NT2/D1 (cell line): ENCODE data around the gene RNU1-1.
"Not testable (repeated sequence)": the region's sequence is repeated elsewhere in the genome, so short reads cannot be mapped to it uniquely, and the experiment has no call there.

Experiments
- SUZ12 ChIP-seq: IDR thresholded peaks from 2 replicates; pipeline ENCODE4 v1.6.1; 2011; ENCODE audit not compliant: insufficient read length, insufficient read depth; ENCODE audit errors: extremely low read depth
- YY1 ChIP-seq: IDR thresholded peaks from 2 replicates; pipeline ENCODE4 v1.6.1; 2011; ENCODE audit not compliant: insufficient read length, insufficient read depth
- ZNF274 ChIP-seq: IDR thresholded peaks from 2 replicates; pipeline ENCODE4 v1.6.1; 2011; ENCODE audit warnings: mild to moderate bottlenecking, low read depth, low read length

- not testable (repeated sequence) for TF ChIP-seq SUZ12, YY1, ZNF274
These were observed 18.3 kb upstream of the RNU1-1 start for GRCh38 chr1:16532235-16532991.
